Stimulated activated CD8-positive, alpha-beta memory T cell treated with anti-CD3 and anti-CD28 coated beads, Interleukin-12 subunit alpha, Interleukin-12 subunit beta, amount 100 ng/mL, for 24 hours (primary cell): ENCODE data around the gene AVP.
"Not testable (repeated sequence)": the region's sequence is repeated elsewhere in the genome, so short reads cannot be mapped to it uniquely, and the experiment has no call there.

Experiments
- DNase-seq: peaks from one replicate; pipeline ENCODE4 v3.0.0-alpha.2; 2020; ENCODE audit errors: extremely low read depth

Gene AVP, protein sequence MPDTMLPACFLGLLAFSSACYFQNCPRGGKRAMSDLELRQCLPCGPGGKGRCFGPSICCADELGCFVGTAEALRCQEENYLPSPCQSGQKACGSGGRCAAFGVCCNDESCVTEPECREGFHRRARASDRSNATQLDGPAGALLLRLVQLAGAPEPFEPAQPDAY

DNA sequence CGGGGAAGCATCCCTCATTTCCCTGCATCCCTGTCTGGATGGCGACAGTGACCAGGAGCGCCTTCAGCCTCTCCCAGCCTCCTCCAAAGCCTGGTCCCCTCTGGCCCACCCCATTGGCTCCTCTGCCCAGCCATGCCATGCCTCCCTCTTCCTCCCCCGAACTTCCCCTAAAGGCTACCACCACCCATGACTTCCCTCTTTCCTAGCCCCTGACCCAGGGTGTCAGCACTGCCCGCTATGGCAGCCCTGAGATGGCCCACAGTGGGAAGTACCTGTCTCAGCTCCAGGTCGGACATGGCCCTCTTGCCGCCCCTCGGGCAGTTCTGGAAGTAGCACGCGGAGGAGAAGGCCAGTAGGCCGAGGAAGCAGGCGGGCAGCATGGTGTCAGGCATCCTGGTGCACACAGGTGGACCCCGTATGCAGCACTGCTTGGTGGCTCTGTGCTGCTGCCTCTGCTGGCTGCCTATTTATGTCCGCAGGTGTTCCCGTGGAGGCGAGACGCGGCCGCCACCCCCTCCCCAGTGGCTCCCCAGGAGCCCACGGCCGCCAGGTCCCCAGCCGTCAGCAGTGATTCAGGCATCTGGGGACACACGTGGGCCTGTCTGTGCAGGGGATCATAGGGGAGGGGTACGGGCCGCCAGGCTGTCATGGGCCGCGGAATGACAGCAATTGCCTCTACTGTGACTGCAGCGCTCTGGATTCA lies at the start of gene AVP:
Gene AVP, minus strand, starts transcription at position 442 of the 703 bp plus-strand sequence. Its CDS starts 50 bp downstream, at position 392.
- no peak for DNase-seq

DNA sequence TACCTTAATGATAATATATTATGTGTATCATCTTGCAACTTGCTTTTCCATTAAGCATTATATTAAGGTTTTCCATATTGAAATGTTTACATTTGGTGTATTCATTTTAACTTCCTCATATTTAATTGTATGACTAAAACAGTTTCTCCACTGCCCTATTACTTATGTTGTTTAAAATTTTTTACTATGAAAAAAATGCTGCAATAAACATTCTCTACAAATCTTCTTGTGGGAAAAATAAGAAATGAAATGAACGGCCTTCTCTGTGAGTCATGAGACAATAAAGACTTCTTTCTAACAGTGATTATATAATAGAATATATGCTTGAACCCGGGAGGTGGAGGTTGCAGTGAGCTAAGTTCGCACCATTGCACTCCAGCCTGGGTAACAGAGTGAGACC lies 49.6 kb upstream of the AVP start:
- no peak for DNase-seq

DNA sequence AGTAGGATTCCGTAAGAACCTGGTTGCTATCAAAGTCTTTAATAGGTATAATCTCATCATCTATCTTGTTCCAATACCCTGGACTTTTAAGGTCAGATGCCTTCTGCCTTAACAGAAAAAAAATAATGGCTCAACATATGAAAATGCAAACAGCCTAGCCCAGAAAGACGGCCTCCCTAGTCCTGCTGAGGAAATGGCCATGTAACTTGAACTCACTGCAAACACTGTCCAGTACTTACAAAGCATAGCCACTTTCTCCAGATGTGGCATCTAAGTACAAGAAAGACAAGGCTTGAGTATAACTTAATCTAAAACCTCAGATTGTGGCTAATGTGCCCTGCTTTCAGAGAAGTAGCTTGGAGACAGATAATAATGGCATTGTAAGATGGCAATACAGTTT lies 48.6 kb upstream of the AVP start:
- no peak for DNase-seq

DNA sequence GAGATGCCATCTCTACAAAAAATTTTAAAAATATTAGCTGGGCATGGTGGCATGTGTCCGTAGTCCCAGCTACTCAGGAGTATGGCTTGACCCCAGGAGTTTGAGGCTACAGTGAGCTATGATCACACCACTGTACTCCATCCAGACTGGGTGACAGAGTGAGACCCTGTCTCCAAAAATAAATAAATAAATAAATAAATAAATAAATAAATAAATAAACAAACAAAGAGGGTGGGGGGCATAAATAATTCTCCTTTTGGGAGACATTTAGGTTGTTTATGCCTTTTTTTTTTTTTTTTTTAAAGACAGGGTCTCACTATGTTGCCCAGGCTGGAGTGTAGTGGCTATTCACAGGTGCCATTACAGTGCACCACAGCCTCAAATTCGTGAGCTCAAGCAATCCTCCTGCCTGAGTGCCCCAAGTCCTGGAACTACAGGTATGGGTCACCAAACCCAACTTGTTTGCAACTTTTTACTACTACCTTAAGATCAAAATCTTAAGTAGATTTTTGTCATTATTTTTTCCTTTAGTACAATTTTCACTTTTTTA lies 45.6 kb upstream of the AVP start:
- no peak for DNase-seq

DNA sequence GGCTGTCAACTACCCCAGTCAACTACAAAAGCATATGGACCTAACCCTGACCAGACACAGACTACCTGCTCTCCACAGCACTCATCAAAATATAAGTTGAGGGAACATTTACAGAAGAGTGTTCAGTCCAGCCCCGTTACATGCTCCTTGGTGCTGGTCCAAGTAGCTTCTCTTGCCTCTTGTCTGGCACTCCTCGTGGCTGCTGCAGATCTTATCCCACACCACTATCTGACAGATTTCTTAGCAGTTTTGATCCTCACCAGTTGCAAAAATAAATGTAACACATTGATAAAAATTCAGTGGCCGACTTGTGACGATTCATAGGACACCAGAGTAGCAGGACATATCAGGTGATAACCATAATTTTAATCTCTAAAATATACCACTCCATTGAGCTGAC lies 44.6 kb upstream of the AVP start:
- DNase-seq = no peak

DNA sequence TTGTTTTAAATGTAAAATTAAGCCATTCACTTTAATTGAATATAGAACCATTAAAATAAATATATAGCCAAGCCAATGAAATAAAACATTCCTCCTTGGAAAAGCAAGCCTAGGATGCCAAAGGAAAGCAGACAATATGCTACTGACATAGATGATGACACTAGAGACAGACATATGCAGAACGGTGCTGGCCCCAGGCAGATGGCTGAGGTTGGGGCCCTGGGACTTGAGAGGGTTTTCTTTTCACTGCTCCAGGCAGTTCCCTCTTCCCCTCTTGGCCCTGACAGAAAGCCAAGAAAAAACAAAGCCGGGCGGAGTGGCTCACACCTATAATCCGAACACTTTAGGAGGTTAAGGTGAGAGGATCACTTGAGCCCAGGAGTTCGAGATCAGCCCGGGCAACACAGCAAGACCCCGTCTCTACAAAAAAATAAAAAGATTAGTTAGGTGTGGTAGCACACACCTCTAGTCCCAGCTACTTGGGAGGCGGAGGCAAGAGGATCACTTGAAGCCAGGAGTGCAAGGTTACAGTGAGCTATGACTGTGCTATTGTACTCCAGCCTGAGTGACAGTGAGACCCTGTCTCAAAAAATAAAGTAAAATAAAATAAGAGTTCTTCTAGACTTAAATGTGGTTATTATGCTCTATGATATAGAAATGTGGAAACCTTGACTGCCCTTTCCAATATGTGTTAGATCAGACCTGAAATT lies 43.9 kb upstream of the AVP start:
- no peak for DNase-seq

DNA sequence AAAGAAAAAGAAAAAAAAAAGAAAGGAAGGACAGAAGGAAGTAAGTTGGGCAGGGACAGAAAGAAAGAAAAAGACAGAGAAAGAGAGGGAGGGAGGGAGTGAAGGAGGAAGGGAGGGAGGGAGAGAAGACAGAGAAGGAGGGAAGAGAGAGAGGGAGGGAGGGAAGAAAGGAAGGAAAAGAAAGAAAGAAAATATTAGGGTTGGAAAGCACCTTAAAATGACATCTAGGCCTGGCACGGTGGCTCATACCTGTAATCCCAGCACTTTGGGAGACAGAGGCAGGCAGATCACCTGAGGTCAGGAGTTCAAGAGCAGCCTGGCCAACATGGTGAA lies 42.0 kb upstream of the AVP start:
- no peak for DNase-seq

DNA sequence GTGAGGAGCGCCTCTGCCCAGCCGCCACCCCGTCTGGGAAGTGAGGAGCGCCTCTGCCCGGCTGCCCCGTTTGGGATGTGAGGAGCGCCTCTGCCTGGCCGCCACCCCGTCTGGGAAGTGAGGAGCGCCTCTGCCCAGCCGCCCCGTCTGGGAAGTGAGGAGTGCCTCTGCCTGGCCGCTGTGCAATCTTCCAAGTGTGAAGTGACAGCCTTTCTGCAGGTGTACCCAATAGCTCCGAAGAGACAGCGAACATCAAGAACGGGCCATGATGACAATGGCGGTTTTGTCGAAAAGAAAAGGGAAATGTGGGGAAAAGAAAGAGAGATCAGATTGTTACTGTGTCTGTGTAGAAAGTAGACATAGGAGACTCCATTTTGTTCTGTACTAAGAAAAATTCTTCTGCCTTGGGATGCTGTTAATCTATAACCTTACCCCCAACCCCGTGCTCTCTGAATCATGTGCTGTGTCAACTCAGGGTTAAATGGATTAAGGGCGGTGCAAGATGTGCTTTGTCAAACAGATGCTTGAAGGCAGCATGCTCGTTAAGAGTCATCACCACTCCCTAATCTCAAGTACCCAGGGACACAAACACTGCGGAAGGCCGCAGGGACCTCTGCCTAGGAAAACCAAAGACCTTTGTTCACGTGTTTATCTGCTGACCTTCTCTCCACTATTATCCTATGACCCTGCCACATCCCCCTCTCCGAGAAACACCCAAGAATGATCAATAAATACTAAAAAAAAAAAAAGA lies 41.4 kb upstream of the AVP start:
- not testable (repeated sequence) for DNase-seq

DNA sequence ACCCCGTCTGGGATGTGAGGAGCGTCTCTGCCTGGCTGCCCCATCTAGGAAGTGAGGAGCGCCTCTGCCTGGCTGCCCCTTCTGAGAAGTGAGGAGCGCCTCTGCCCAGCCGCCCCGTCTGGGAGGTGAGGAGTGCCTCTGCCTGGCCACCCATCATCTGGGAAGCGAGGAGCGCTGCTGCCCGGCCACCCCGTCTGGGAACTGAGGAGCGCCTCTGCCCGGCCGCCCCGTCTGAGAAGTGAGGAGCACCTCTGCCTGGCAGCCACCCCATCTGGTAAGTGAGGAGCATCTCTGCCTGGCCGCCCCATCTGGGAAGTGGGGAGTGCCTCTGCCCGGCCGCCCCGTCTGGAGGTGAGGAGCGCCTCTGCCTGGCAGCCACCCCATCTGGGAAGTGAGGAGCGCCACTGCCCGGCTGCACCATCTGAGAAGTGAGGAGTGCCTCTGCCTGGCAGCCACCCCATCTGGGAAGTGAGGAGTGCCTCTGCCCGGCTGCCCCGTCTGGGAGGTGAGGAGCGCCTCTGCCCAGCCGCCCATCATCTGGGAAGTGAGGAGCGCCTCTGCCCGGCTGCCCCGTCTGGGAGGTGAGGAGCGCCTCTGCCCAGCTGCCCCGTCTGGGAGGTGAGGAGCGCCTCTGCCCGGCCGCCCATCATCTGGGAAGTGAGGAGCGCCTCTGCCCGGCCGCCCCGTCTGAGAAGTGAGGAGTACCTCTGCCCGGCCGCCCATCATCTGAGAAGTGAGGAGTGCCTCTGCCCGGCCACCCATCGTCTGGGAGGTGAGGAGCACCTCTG lies 40.4 kb upstream of the AVP start:
- DNase-seq = not testable (repeated sequence)

DNA sequence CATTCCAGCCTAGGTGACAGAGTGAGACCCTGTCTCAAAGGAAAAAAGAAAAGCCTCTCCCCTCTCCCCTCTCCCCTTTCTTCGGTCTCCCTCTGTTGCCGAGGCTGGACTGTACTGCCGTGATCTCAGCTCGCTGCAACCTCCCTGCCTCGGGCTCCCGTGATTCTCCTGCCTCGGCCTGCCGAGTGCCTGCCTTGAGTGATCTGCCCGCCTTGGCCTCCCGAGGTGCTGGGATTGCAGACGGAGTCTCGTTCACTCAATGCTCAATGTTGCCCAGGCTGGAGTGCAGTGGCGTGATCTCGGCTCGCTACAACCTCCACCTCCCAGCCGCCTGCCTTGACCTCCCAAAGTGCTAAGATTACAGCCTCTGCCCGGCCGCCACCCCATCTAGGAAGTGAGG lies 39.6 kb upstream of the AVP start:
- not testable (repeated sequence) for DNase-seq

DNA sequence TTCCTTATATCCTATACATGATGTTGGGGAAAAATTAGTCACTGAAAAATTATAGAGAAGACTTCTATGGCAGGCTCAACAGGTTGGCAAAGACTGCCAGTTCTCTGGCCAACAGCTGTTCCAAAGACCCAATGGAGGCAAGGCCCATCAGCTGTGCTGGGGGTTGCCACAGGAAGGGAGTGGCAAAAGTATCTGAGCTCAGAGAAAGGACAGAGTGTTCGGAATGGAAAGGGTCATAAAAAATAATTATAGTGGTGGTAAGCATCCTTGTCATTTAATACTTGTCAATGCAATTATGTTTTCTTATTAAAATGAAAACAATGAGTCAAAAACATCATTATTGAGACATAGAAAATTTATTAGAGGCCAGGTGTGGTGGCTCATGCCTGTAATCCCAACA lies 39.0 kb upstream of the AVP start:
- no peak for DNase-seq

DNA sequence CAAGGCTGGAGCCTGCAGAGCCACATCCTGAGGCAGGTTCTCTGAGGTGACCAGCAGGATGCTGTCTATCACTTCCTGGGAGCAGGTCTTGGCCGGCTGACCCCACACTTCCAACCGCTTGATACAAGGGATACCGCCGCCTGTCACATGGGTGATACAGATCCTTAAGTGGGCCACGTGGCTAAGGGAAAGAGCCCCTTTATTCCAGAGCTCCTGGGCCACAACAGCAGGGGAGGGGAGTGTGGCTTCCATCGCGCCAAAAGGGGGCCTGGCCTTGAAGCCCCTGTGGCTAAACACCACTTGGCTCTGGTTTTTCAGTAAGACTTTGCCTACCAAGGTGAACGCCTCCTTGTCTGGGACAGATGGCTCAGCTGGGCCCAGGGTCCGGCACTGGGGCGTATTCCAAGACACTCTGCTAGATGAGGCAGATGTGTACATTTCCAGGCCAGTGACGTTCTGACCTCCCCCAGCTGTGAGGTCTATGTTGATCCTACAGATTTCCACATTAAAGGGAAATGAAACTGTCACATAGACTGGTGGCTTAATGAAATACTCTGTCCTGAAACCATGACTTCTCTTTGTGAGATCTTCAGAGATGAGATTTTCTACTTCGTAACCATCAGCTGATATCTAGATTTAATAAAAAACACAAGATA lies 37.6 kb upstream of the AVP start:
- DNase-seq = no peak

DNA sequence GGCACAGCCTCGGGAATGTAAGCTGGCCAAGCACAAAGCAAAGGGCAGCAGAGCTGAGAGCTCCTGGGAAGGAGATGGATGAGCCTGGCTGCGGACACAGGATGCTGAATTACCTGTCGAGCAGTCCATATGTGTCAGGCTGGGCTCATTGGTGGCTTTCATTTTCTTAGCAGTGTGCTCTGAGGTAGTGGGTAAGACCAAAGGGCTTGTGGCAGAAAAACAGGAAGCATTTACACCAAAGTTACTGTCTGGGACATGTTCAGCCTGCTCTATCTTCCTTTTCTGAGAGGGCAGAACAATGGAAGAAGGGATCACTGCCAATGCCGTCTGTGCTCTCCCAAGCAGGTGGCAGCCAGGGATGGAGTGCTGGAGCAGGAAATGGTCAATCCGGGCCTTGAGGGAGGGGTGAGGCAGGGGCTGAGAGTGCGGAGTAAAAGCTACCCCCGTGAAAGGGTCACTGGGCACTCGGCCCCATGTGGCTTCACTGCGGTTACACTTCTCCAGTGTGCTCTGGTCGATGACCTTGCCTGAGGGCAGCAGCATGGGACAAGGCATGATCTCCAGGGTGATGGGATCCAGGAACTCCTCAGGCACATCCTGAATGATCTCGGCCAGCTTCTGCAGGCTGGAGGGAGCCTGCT lies 36.9 kb upstream of the AVP start:
- DNase-seq = no peak

DNA sequence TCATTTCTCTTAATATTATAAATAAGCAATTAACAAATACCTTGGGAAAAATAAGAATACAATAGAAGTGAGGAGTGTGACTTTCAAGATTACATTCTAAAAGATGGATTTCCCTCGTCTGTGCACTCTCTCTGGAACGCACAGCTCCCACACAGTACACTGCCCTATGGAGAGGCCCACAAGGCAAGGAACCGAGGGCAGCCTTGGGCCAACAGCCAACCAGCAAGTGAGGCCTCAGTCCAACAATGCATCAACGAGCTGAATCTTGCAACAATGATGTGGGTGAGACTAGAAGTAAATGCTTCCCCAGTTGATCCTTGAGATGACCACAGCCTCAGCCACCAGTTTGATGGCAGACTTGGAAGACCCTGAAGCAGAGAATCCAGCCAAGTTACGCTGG lies 34.5 kb upstream of the AVP start:
- DNase-seq = no peak

DNA sequence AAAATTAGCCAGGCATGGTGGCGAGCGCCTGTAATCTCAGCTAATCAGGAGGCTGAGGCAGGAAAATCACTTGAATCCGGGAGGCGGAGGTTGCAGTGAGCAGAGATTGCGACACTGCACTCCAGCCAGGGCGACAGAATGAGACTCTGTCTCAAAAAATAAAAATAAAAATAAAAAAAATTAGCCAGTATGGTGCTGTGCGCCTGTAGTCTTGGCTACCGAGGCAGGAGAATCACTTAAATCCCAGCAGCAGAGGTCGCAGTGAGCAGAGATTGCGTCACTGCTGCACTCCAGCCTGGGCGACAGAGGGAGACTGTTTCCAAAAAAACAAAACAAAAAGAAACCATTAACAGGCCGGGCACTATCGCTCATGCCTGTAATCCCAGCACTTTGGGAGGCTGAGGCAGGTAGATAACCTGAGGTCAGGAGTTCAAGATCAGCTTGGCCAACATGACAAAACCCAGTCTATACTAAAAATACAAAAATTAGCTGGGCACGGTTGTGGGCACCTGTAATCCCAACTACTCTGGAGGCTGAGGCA lies 33.4 kb upstream of the AVP start:
- not testable (repeated sequence) for DNase-seq

DNA sequence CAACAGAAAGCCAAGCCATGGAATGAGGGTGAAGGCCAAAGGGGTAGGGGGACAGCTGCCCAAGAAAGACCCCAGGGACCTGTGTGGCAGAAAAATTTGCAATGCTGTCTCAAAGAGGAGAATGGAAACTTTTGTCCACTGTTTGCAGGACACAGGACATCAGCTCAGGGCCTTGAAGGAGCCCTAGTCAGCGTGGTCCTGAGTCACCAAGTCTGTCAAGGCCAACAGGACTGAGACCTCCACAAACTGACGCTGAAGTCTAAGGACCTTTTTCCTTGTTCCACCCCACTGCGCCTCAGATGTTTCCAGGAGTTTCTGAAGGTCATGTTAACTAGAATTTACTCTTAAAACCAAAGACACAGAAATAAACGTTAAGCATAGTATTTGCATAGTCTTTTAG lies 31.8 kb upstream of the AVP start:
- DNase-seq = no peak

DNA sequence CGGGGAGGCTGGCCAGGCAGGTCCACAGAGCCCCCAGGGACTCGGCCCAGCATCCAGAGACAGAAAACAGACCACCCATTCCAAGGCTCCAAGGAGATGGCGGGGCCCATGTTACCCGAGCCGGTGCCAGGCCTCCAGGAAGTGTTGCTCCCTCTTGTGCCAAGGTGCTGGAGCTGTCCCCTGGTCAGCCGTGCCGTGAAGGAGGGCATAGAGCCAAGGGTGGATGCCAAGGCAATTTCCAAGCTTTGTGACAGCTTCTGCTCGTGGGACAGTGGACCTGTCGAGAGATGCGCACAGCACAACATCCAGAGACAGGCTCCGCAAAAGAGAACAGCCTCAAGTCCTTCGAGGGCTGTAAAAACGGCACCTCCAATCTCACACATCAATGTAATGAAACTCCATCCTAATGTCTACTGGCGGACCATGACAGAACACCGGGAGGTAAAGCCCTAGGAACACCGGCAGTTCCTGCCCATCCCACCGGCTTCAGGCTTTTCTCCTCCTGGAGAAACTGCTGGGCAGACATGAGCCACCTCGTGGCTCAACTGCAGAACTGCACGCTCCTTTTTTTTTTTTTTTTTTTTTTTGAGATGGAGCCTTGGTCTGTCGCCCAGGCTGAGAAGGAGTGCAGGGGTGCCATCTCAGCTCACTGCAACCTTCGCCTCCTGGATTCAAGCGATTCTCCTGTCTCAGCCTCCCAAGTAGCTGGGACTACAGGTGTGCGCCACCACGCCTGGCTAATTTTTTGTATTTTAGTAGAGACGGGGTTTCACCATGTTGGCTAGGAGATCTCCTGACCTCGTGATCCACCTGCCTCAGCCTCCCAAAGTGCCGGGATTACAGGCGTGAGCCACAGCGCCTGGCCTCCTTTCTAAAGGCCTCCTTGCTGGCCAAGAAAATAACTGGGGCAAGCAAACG lies 30.9 kb upstream of the AVP start:
- no peak for DNase-seq

DNA sequence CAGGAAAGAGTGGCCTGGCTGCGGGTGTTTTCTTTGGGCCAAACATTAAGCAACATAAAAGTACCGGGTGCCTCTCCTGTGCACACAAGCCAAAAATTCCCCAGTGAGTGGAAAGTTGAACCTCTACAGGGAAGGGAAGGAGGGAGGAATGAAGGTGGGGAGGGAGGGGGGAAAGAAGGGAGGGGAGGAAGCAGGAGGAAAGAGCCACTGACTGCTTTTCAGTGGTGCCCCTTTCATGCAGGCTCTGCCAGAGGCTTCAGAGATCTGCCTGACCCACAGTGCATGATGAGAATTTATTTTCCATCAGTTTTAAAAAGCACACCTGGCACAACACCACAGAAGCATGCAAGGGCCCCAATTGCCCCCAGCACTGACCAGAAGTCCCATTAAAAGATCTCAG lies 27.5 kb upstream of the AVP start:
- DNase-seq = no peak

DNA sequence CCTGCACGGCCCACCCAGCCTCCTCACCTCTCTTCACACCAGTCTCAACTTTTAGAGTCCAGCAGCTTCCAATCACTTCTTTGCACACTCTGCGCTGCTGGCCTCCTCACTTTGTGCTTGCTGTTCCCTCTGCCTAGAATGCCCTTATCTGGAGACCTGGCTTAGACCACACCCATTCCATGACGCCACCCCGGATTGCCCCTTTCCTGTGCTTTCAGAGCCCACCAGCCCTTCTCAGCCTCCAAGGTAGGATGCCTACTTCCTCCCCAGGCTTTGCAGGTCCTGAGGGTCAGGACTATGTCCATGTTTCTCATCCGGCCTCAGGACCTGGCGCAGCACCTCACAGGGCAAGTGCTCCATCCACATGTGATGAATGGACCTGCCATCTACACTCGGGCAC lies 27.0 kb upstream of the AVP start:
- DNase-seq = no peak
